Stimulated activated CD4-positive, alpha-beta T cell treated with anti-CD3 and anti-CD28 coated beads, Interleukin-2, amount 100 ng/mL, for 48 hours (primary cell): Measurements from ENCODE around the gene BBS5.
"Not testable (repeated sequence)": the region's sequence is repeated elsewhere in the genome, so short reads cannot be mapped to it uniquely, and the experiment has no call there.

ENCODE experiments used
- DNase-seq, 2 donors: peaks; one replicate each; pipeline ENCODE4 v3.0.0-alpha.2; 2020

BBS5 gene

DNA sequence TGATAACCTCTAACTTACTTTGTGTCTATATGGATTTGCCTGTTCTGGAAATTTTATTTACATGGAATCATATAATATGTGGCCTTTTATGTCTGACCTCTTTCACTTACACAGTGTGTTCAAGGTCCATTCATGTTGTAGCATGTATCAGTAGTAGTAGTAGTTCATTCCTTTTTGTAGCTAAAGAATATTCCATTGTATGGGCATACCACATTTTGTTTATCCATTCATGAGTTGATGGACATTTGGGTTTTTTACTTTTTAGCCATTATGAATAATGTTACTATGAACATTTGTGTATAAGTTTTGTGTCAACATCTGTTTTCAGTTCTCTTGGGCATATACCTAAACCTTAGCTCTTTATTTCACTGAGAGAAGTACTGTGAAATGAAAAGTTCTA lies 11.5 kb downstream of the BBS5 start:
- DNase-seq: no peak

DNA sequence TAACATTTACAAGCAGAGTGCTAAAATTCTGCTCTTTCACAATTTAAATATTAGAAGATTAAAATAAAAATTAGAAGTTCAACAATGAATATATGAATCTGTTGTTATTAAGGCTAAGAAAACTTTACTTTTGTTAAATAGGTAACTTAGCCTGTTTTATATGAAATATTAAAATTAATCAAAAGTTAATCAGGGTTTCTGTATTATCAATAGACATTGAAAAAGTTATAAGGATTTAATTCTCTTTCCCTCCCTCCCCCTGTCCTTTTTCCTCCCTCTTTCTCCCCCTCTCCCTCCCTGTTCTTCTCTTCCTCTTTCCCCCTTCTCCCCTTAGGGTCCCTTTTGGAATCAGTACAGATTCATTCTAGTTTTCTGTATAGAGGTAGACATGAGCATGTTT lies 12.1 kb downstream of the BBS5 start:
- no peak for DNase-seq

DNA sequence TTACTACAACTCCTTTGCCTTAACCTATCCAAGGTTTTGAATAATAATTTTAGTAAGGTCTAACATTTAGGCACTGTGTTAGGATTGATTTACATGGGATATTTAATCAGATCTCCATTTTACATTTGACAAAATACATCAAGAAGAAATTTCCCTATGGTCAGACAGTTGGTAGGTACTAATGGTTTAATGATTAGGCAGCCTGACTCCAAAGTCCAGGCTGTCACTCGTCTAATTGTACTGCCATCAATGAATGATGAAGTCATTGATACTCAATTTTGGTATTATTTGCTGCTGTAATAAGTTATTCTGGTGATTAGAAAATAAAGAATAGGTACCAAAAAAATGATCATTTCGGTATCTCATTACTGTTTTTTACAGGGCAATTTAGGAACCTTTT lies 14.1 kb downstream of the BBS5 start:
- no peak for DNase-seq

GRCh38 chr2:169495310-169495928 lies 16.1 kb downstream of the BBS5 start:
- DNase-seq: no peak

DNA sequence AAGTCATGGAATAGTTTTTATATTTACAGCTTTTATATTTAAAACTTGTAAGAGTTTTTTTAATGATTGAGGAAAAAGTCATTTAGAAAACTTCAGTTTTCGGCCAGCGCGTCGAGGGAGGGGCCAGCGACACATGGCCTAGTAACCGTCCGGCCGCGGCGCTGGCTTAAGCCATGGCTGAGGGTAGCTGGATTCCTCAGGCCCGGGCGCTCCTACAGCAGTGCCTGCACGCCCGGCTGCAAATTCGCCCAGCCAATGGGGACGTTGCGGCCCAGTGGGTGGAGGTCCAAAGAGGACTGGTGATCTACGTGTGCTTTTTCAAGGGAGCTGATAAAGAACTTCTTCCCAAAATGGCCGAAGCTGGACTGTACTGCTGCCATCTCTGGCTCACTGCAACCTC lies 25.4 kb downstream of the BBS5 start:
- no peak for DNase-seq

- no peak for DNase-seq
Observed at GRCh38 chr2:169507698-169508097, 28.4 kb downstream of the BBS5 start.

- DNase-seq: no peak
Observed at GRCh38 chr2:169509298-169509885, 30.1 kb downstream of the BBS5 start, which contains the start of gene KLHL41. Gene KLHL41, plus strand, starts transcription at chr2:169509702. Its CDS starts 77 bp downstream, at chr2:169509779.

- DNase-seq: no peak
Observed at GRCh38 chr2:169509955-169510354, 30.7 kb downstream of the BBS5 start.

- no peak for DNase-seq
Observed at GRCh38 chr2:169510496-169510895, 31.2 kb downstream of the BBS5 start.

GRCh38 chr2:169511818-169512217 lies 32.5 kb downstream of the BBS5 start:
- no peak for DNase-seq

- DNase-seq: no peak
Observed at GRCh38 chr2:169512525-169512924, 33.2 kb downstream of the BBS5 start.

- DNase-seq: no peak
Observed at GRCh38 chr2:169513094-169513493, 33.8 kb downstream of the BBS5 start.

DNA sequence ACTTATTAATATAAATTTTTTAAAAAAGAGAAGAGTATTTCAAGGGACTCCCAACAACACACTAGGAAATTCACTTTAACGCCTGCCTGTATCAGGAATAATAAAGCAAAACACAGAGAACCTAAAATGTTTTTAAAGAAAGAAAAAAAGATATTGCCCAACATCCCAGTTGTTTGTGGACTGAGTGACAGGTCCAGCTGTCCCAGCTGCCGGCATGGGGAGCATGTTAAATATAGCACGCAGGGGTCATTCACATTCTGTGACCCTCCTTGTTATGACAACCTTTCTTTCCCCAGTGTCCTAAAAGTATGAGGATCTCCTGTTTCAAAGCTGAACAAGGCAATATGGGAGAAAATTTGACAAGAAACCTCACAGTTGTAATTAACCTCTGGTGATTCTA lies 34.6 kb downstream of the BBS5 start:
- DNase-seq: no peak

- not testable (repeated sequence) for DNase-seq
Observed at GRCh38 chr2:169514758-169515157, 35.5 kb downstream of the BBS5 start.

DNA sequence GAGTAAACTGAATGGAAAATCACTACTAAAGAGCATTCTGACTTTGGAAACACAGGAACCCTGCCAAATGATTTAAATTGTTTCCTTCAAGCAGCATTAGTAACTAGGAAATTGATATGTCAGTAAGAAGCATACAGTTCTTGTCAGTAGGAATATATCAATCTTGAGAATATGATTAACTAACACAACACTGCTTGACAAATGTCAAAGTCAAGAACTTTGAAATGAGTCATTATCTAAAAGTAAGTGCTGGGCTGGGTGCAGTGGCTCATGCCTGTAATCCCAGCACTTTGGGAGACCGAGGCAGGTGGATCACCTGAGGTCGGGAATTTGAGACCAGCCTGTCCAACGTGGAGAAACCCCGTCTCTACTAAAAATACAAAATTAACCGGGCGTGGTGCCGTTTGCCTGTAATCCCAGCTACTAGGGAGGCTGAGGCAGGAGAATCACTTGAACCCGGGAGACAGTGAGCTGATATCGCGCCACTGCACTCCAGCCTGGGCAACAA lies 37.2 kb downstream of the BBS5 start:
- not testable (repeated sequence) for DNase-seq

- DNase-seq: no peak
Observed at GRCh38 chr2:169520896-169521295, 41.6 kb downstream of the BBS5 start.

GRCh38 chr2:169523681-169524080 lies 44.4 kb downstream of the BBS5 start:
- no peak for DNase-seq

DNA sequence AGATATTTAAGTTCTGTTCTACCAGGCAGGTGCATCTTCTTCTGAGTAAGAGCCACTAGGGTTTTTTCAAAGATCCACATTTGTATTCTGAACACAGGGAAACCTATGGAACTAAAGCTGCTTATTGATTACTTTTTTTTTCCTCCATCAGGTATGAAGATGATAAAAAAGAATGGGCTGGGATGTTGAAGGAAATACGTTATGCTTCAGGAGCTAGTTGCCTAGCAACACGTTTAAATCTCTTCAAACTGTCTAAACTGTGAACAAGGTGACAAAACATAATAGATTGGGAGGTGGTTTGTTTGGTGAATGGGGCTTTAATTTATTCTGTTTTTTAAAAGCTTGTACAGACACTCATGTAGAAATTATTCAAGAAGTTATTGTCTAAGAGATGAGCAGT lies 46.1 kb downstream of the BBS5 start:
- DNase-seq: no peak

- DNase-seq: no peak
Observed at GRCh38 chr2:169526451-169526850, 47.2 kb downstream of the BBS5 start.

DNA sequence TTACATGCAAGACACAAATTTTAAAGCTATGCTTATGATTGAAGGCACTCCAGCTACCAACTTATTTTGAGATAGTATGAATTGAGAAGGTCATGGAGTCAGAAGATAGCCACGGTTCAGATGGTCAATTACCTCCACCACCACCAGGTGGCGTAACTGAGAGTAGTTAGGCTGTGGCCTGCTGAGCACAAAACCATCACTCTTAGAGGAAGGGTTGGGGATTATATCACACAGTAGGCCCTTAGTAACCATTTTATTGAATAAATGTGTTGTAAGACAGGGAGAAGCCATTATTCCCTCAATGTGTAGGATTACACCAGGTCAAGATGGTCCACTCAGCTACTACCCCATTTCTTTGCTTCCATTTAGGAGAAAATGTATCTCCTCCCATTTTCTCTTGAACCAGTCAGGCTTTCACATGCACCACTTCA lies 49.0 kb downstream of the BBS5 start:
- peak; percentile 76 to 79 for DNase-seq

DNA sequence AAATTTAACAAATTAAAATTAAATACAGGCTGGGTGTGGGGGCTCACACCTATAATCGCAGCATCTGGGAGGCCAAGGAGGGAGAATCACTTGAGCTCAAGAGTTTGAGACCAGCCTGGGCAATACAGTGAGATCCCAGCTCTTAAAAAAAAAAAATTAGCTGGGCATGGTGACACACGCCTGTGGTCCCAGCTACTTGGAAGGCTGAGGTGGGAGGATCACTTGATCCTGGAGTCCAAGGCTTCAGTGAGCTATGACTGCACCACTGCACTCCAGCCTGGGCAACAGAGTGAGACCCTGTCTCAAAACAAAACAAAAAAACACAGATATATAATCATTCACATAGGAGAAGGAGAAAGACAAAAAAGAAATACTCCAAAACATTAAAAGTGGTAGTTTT lies 60.2 kb downstream of the BBS5 start:
- DNase-seq: not testable (repeated sequence)

GRCh38 chr2:169540146-169540545 lies 60.9 kb downstream of the BBS5 start:
- no peak for DNase-seq

- no peak for DNase-seq
Observed at GRCh38 chr2:169542433-169542832, 63.1 kb downstream of the BBS5 start.

GRCh38 chr2:169546756-169547155 lies 67.5 kb downstream of the BBS5 start:
- no peak for DNase-seq
